Keratinocyte (primary cell): ENCODE measurements around the gene ONECUT1.

ENCODE experiments used
- CTCF ChIP-seq, 3 experiments: IDR thresholded peaks in 1 of 3; conservative IDR thresholded peaks in 1 of 3; optimal IDR thresholded peaks in 1 of 3; 2 replicates in 2 of 3; 3 replicates in 1 of 3; pipeline versions ENCODE3 to v1.5.1; 2011; ENCODE audit warnings: low read length in 3 of 3, mild to moderate bottlenecking in 3 of 3, moderate library complexity in 2 of 3, control low read depth in 1 of 3, inconsistent platforms in 1 of 3; ENCODE audit not compliant: insufficient read depth in 2 of 3; ENCODE audit errors: extremely low read depth in 1 of 3
- EZH2 ChIP-seq: IDR thresholded peaks from one replicate; pipeline ENCODE4 v1.6.1; 2012; ENCODE audit warnings: inconsistent platforms, mild to moderate bottlenecking, low read length, moderate library complexity

- TF ChIP-seq CTCF (optimal IDR thresholded peaks at IDR 0.05 in 1 of 3, IDR thresholded peaks at IDR 0.05 in 1 of 3, conservative IDR thresholded peaks at IDR 0.05 in 1 of 3; ENCODE audit: extremely low read depth in 1 of 3, insufficient read depth in 2 of 3, low read length in 3 of 3), result no peak
- no peak for TF ChIP-seq EZH2
Measured at GRCh38 chr15:52710050-52710707, 80.0 kb downstream of the ONECUT1 start.
